Stimulated activated memory B cell treated with anti-CD40 and anti-IgM and Interleukin-4, amounts not matched to agents 10 μg/mL and 1 μg/mL and 100 μg/mL, for 72 hours (primary cell): ENCODE data around the gene CDH13.

Experiments
- ATAC-seq: fragments of 150-1000 bp; cut with Tn5 transposase; 2 replicates; pipeline ENCODE4 v1.10.0; 2021
- H3K27ac Mint-ChIP-seq: one replicate; pipeline ENCODE4 v1.8.0; 2022; ENCODE audit warnings: mild to moderate bottlenecking, mixed read lengths
- H3K27me3 Mint-ChIP-seq: one replicate; pipeline ENCODE4 v1.8.0; 2022; ENCODE audit warnings: mixed read lengths
- H3K36me3 Mint-ChIP-seq: one replicate; pipeline ENCODE4 v1.8.0; 2022; ENCODE audit warnings: mixed read lengths
- H3K4me1 Mint-ChIP-seq: one replicate; pipeline ENCODE4 v1.8.0; 2022; ENCODE audit warnings: mixed read lengths
- H3K4me3 Mint-ChIP-seq: one replicate; pipeline ENCODE4 v1.8.0; 2022; ENCODE audit warnings: mild to moderate bottlenecking, moderate library complexity, mixed read lengths
- H3K9me3 Mint-ChIP-seq: one replicate; pipeline ENCODE4 v1.8.0; 2022; ENCODE audit warnings: mixed read lengths

CDH13 gene

DNA sequence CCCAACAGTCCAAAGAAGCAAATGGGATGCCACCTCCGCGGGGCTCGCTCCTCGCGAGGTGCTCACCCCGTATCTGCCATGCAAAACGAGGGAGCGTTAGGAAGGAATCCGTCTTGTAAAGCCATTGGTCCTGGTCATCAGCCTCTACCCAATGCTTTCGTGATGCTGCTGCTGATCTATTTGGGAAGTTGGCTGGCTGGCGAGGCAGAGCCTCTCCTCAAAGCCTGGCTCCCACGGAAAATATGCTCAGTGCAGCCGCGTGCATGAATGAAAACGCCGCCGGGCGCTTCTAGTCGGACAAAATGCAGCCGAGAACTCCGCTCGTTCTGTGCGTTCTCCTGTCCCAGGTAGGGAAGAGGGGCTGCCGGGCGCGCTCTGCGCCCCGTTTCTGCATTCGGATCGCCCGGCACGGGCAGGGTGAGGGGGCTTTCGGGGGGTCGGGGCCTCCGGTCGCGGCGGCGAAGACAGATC is at the start of gene CDH13:
Gene CDH13, plus strand, starts transcription at position 179 of the 471 bp plus-strand sequence.
- no peaks in the 10 kb centered on the region for H3K9me3 Mint-ChIP-seq
- H3K27me3 Mint-ChIP-seq = peaks cover 57% of the 10 kb centered on the region
- no peak within 1 kb of the TSS for H3K4me3 Mint-ChIP-seq
- H3K27ac Mint-ChIP-seq = no peak within 1 kb of the TSS
- no peaks in the 10 kb centered on the region for H3K36me3 Mint-ChIP-seq
- H3K4me1 Mint-ChIP-seq = peaks cover 6% of the 10 kb centered on the region
- ATAC-seq = no peak

DNA sequence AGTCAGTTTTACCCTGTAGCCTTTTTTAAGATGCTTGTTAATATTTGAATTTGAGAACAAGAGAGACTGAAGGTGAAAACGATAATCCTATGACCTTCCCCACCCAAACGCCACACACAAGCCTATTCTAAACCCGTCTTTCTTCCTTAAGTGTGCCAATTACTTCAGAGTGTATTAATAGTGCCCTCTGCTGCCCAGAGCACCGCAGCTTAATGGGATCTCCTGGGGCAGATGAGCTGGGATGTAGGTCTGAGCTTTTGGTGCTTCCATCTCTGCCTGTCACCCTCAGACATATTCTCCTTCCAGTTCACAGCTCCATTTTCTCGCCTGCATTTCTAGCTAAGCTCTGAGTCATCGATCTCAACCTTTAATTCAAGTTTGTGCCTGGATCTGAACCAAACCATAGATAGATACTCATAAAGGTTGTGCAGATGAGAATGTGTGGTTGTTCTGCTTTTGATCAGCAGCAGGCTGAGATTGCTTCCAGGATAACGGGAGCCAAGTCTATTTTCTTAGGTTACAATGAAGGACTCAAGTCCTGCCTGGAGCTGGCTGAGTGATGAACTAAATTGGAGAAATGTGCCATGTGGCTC is 46.4 kb upstream of the CDH13 start:
- no peak overlapping the region for H3K4me3 Mint-ChIP-seq

DNA sequence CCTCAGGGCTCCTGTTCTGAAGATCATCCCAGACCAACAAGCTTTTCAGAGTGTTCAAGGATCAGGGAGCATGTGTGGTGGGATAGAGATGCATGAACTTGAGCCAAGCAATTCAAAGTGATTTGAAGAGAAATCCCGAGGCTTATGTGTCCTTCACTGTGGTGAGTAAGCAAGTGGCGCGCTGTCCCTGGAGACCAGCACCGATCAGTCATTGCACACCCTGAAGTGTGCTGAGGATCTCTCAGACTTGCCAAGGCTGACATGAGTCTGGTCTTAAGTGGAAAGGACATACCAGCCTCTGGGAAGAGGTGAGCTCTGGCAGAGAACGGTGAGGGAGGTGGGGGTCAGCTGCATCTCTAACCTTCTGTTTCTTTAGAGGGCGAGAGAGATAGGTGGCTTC is 43.8 kb upstream of the CDH13 start:
- Mint-ChIP-seq H3K27me3 (peaks cover 25% of the 10 kb centered on the region), H3K4me3 (no peak overlapping the region), H3K27ac (no peak overlapping the region), H3K4me1 (no peaks in the 10 kb centered on the region), H3K36me3 (no peaks in the 10 kb centered on the region), H3K9me3 (no peaks in the 10 kb centered on the region)
- ATAC-seq = no peak

More for the DNA sequence above, 46.4 kb upstream of the CDH13 start:
- Mint-ChIP-seq H3K36me3 (no peaks in the 10 kb centered on the region), H3K27ac (no peak overlapping the region), H3K9me3 (no peaks in the 10 kb centered on the region), H3K4me1 (no peaks in the 10 kb centered on the region), H3K27me3 (peaks cover 18% of the 10 kb centered on the region)
- ATAC-seq = no peak

DNA sequence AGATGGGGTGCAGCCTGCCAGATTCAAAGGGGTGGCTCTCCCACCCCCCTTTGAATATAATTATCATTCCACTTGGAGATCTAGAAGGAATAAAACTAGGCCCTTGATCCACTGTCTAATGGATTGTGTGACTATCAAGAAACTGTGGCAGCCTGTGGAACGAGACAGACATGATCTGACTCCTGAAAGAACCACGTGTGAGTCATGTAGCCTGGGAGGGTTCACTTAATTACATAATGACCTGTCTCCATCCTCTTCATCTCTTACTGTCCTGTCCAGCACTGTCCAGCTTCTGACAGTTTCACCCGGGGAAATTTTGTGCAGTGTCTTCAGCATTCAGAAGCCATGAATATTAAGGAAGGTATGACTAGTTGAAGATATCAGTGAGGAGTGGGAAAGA is 43.3 kb upstream of the CDH13 start:
- H3K36me3 Mint-ChIP-seq = no peaks in the 10 kb centered on the region
- H3K4me1 Mint-ChIP-seq = no peaks in the 10 kb centered on the region
- no peak for ATAC-seq
- no peak overlapping the region for H3K27ac Mint-ChIP-seq
- no peak overlapping the region for H3K4me3 Mint-ChIP-seq
- peaks cover 25% of the 10 kb centered on the region for H3K27me3 Mint-ChIP-seq
- no peaks in the 10 kb centered on the region for H3K9me3 Mint-ChIP-seq

DNA sequence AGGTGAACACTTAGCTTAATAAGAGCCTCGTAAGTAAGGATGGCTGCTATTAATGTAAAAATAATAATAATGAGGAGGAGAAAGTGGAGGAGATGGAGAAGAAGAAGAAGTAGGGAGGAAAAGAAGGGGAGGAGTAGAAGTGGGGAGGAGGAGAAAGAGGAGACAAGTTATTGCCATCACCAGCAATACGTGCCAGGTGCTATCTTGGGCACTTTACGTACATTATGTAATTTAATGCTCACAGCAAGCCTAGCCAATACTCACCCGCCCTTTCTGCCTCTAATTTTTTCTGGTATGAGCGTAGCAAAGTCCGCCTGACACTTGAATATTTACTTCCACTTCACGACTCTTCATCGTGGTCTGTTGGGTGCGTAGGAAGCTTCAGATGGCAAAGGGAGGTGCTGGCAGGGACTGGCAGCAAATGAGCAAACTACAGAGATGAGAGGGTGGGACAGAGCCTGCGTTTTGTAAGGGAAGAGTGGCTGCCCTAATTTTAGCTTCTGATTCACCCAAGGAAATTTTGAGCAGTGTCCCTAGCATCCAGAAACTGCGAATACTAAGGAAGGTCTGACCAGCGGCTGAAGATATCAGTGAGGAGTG is 42.1 kb upstream of the CDH13 start:
- Mint-ChIP-seq H3K9me3 (no peaks in the 10 kb centered on the region), H3K36me3 (no peaks in the 10 kb centered on the region), H3K4me1 (no peaks in the 10 kb centered on the region), H3K27me3 (peaks cover 25% of the 10 kb centered on the region), H3K27ac (no peak overlapping the region), H3K4me3 (no peak overlapping the region)
- ATAC-seq = no peak

DNA sequence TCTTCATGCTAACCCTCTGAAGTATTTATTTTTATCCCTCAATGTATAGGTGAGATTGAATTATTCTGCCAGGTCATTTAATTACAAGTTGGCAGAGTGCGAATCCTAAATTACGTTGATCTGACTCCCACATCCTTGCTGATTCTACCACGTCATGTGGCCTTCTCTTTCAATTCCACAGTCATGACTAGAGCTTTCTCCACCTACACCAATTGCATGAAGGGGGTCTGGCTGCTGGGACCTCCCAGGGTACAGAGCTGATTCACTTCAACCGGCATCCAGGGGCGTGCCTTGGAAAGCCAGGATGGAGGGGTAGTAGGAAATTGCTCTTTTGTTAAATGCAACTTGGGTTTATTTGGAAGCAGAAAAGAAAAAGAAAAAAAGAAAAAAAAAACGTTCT is 41.1 kb upstream of the CDH13 start:
- H3K4me1 Mint-ChIP-seq = no peaks in the 10 kb centered on the region
- H3K36me3 Mint-ChIP-seq = no peaks in the 10 kb centered on the region
- H3K9me3 Mint-ChIP-seq = no peaks in the 10 kb centered on the region
- ATAC-seq = no peak
- no peak overlapping the region for H3K27ac Mint-ChIP-seq
- H3K27me3 Mint-ChIP-seq = peaks cover 25% of the 10 kb centered on the region
- H3K4me3 Mint-ChIP-seq = no peak overlapping the region

DNA sequence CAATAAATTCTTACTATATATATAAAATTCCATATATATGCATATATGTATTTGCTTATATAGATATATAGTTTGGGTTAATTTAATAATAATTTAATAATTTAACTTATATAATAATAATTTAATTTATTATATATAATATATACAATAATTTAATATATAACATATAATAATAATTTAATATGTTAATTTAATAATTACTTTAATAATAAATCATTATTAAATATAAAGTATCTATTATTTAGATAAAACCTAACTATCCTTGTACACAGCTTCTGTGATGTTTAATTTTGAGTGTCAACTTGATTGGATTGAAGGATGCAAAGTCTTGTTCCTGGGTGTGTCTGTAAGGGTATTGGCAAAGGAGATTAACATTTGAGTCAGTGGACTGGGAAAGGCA is 40.6 kb upstream of the CDH13 start:
- Mint-ChIP-seq H3K27ac (no peak overlapping the region), H3K27me3 (peaks cover 25% of the 10 kb centered on the region), H3K36me3 (no peaks in the 10 kb centered on the region), H3K4me3 (no peak overlapping the region), H3K4me1 (no peaks in the 10 kb centered on the region), H3K9me3 (no peaks in the 10 kb centered on the region)
- no peak for ATAC-seq

DNA sequence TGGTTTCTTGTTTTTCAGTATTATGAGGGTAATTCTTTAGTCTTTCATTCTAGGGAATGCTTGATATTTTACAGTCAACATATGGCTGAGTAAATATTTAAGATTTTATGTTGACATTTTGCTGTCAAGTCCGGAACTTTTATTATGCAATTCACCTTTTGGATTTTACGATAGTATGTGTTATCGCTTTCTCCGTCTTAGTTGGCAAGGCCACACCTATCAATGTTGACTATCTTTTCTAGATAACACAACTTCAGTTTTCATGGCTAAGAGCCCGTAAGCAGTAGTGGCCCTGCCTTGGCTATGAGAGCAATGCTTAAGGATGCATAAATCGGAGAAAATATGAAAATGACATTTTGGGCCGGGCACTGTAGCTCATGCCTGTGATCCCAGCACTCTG is 39.5 kb upstream of the CDH13 start:
- ATAC-seq = no peak
- H3K4me3 Mint-ChIP-seq = no peak overlapping the region
- no peak overlapping the region for H3K27ac Mint-ChIP-seq
- H3K4me1 Mint-ChIP-seq = no peaks in the 10 kb centered on the region
- peaks cover 25% of the 10 kb centered on the region for H3K27me3 Mint-ChIP-seq
- H3K9me3 Mint-ChIP-seq = no peaks in the 10 kb centered on the region
- H3K36me3 Mint-ChIP-seq = no peaks in the 10 kb centered on the region

DNA sequence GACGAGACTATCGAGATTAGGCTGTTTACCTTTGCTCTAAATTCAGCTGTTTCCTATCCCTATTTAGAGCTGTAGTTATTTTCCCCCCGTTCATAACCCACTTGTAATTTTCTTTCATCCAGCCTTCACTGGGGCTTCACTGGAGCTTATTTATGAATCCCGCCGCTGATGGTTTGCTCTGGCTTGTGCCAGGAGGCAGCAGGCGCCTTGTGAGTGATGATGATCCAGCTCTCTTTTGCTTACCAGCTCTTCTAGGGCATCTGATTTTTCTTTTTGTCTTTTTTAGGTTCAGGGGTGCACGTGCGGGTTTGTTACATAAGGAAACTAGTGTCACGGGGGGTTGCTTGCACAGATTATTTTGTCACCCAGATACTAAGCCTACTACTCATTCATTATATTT is 37.4 kb upstream of the CDH13 start:
- Mint-ChIP-seq H3K27me3 (peaks cover 25% of the 10 kb centered on the region), H3K36me3 (no peaks in the 10 kb centered on the region), H3K4me1 (no peaks in the 10 kb centered on the region), H3K4me3 (no peak overlapping the region), H3K27ac (no peak overlapping the region), H3K9me3 (no peaks in the 10 kb centered on the region)
- no peak for ATAC-seq

DNA sequence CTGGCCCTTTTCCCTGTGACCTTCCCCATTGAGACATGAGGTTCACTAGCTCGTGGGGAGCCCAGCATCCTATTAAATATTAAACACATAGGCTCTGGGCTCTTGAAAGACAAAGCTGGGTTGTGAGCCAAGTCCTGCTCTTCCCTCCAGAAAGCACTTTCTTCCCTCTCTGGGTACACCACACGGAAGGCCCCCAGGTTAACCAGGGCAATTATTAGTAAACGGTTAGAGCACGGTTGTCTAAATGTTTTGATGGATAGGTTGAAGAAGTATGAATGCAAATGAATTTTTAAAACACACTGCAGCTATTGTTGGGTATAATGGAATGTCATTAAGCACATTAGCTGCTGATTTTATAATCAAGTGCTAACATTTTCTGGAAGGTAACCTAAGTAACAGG is 32.7 kb upstream of the CDH13 start:
- Mint-ChIP-seq H3K27me3 (peaks cover 27% of the 10 kb centered on the region), H3K4me3 (no peak overlapping the region), H3K9me3 (peaks cover 9% of the 10 kb centered on the region), H3K27ac (no peak overlapping the region), H3K4me1 (no peaks in the 10 kb centered on the region), H3K36me3 (no peaks in the 10 kb centered on the region)
- no peak for ATAC-seq

DNA sequence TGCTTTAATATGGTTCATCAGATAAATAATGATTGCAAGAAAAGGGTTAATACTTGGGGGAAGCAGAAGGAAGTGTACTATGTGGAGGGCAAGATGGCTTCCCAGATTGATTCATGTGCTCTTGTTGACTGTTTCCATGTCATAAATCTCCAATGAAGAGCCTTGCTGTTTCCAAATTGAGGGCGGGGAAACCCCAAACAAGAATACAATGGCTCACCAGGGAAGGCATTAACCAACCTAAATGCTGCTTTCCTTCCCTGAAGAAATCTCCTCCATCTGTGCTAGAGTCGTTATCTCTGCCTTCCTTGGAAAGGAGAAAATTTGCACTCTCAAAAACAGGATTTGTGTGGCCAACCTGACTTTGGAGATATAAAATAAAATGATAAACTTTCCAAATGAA is 28.0 kb upstream of the CDH13 start:
- Mint-ChIP-seq H3K9me3 (peaks cover 19% of the 10 kb centered on the region), H3K27me3 (peaks cover 19% of the 10 kb centered on the region), H3K4me3 (no peak overlapping the region), H3K36me3 (no peaks in the 10 kb centered on the region), H3K27ac (no peak overlapping the region), H3K4me1 (no peaks in the 10 kb centered on the region)
- no peak for ATAC-seq

DNA sequence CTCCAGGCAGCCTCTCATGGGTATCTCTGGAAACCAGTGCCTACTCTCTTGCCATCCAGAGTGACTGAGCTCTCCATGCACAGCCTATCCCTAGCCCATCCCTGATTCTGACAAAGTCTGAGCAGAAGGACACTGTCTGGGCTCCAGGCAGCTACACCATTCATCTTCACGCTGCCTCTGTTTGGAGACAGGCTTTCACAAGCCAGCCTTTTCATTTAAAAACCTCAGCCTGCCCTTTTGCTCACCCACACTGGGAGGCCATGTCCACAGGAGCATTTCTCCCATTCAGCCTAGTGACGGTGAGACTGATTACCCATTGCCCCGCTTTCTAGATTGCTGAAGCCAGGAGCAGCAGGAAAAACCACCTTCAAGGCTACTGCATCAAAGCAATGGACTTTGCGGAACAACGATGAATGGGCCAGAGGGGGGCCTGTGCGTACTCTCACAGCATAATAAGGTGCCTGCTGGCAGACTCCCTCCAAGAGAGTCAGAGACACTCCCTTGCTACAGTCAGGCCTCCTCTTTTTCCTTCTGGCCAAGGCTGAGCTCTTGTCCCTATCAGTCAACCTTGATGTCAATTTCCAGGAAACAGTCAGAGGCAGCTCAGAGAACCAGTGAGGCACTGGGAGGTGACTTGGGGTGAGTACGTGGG is 24.7 kb upstream of the CDH13 start:
- Mint-ChIP-seq H3K9me3 (peaks cover 16% of the 10 kb centered on the region), H3K4me3 (no peak overlapping the region), H3K27me3 (peaks cover 20% of the 10 kb centered on the region), H3K36me3 (no peaks in the 10 kb centered on the region), H3K27ac (no peak overlapping the region), H3K4me1 (no peaks in the 10 kb centered on the region)
- ATAC-seq = no peak

DNA sequence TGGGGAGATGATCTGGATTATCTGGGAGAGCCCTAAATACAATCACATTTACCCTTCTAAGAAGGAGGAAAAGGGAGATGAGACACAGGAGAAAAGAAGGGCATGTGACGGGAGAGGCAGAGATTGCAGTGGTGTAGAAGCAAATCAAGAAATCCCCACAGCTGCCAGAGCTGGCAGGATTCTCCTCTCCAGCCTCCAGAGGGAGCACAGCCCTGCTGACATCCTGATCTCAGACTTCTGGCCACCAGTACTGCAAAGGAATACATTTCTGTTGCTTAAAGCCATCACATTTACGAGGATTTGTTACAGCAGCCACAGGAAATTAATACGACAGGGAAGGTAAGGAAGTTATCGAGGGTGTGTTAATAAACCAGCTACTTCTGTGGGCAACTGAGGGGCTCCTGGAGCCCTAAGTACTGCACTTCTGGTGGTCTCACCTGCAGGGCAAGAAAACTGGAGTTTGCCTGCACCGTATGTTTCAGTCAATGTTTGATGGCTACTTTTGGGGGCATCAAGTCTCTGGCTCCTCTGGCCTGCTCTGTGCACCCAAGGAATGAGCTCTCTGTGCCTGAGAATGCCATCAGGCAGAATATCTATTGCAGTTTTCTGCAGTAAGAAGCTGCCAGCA is 22.9 kb upstream of the CDH13 start:
- ATAC-seq = no peak
- no peaks in the 10 kb centered on the region for H3K4me1 Mint-ChIP-seq
- no peak overlapping the region for H3K27ac Mint-ChIP-seq
- H3K27me3 Mint-ChIP-seq = peaks cover 16% of the 10 kb centered on the region
- peaks cover 10% of the 10 kb centered on the region for H3K9me3 Mint-ChIP-seq
- H3K36me3 Mint-ChIP-seq = no peaks in the 10 kb centered on the region
- H3K4me3 Mint-ChIP-seq = no peak overlapping the region

DNA sequence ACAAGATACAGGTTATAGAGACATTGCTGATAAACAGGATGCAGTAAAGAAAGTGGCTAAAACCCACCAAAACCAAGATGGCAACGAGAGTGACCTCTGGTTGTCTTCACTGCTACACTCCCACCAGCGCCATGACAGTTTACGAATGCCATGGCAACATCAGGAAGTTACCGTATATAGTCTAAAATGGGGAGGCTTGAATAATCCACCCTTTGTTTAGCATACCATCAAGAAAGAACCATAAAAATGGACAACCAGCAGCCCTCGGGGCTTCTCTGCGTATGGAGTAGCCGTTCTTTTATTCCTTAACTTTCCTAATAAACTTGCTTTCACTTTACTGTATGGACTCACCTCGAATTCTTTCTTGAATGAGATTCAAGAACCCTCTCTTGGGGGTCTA is 21.7 kb upstream of the CDH13 start:
- Mint-ChIP-seq H3K27me3 (peaks cover 21% of the 10 kb centered on the region), H3K9me3 (peaks cover 6% of the 10 kb centered on the region), H3K27ac (no peak overlapping the region), H3K4me1 (no peaks in the 10 kb centered on the region), H3K4me3 (no peak overlapping the region), H3K36me3 (no peaks in the 10 kb centered on the region)
- no peak for ATAC-seq

DNA sequence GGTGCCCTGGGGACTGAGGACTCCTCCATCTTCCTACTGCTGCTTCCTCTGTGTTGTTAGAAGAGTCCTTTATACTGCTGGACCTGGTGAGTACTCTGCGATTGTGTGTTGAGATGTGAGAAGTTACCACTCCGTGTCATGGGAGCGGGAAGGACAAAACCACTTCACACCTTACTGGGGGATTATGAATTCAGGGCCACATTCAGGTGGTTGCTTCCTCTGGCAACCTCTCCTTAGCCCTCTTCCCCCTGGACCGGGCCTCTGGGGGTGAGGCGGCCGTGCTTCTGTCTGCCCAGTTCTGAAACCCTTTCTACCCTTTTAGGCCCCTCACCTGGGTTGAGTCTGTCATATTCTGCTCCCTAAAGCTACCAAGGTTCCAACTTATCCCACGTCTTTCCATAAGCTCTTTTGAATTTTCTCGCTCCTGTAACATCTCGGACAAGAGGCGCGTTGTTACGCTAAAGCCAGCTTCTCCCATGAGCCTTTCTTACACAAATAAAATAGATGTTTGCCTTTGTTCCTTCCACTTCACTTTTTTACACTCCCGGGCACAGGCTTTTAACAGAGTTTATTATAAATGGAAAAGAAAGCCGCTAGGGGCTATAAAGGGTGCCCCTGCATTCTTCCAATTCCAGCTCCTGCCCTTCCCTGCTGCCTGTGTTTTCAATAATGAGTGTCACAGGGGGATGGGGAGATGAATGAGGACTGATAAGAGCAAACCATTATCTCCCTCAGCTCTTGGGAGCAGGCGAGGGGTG is 20.7 kb upstream of the CDH13 start:
- H3K9me3 Mint-ChIP-seq = peaks cover 2% of the 10 kb centered on the region
- H3K36me3 Mint-ChIP-seq = no peaks in the 10 kb centered on the region
- ATAC-seq = no peak
- no peak overlapping the region for H3K4me3 Mint-ChIP-seq
- H3K4me1 Mint-ChIP-seq = no peaks in the 10 kb centered on the region
- no peak overlapping the region for H3K27ac Mint-ChIP-seq
- peaks cover 27% of the 10 kb centered on the region for H3K27me3 Mint-ChIP-seq
